NB4 (cell line): ENCODE data around the gene TAS1R3.
A peak's percentile ranks its signal among the peaks of the same experiment; 100 is the strongest.

ENCODE experiments used
- CTCF ChIP-seq: IDR thresholded peaks from one replicate; pipeline ENCODE4 v1.5.1; 2012; ENCODE audit warnings: low read depth, low read length
- POLR2A ChIP-seq: IDR thresholded peaks from 2 replicates; pipeline ENCODE4 v1.6.1; 2011; ENCODE audit warnings: mild to moderate bottlenecking; ENCODE audit not compliant: insufficient read length; ENCODE audit errors: extremely low read depth

DNA sequence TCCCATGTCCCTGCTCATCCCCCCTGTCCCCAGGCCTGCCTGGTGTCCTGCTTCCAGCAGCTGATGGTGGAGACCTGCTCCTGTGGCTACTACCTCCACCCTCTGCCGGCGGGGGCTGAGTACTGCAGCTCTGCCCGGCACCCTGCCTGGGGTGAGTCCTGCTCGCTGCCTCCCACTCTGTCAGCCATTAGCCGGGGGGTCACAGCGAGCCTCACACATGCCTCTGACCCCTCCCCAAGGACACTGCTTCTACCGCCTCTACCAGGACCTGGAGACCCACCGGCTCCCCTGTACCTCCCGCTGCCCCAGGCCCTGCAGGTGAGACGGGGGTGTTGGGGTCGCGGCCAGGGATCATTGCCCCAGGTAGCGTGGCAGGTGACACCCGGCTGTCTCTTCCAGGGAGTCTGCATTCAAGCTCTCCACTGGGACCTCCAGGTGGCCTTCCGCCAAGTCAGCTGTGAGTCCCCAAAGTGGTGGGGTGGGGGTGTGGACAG lies 40.8 kb upstream of the TAS1R3 start:
- peak; percentile 7 for TF ChIP-seq CTCF
- no peak for TF ChIP-seq POLR2A
